Muscle of back (tissue), 11 donors: ENCODE results near the gene C17orf75. TPM values are rescaled to one million over a fixed set of nuclear protein-coding genes. Genes with fewer than 3 reads are reported as not detected.

ENCODE experiments used
- DNase-seq, 3 donors: peaks; one replicate each; pipeline versions ENCODE4 v3.0.0 to v3.0.0-alpha.2; 2013
- polyA plus RNA-seq, 10 donors: library from polyadenylated mRNA; unstranded; fragments of 120-200 nt; gene quantifications; one replicate each; pipeline ENCODE4 v1.2.1, GENCODE V29; 2013; ENCODE audit not compliant: insufficient read length in 10 of 10

C17orf75 gene
- polyA plus RNA-seq, 10 donors, result 15.6 to 28.2 (median 19.7) TPM

GRCh38 chr17:32279891-32280716, 61.9 kb downstream of the C17orf75 start:
- no peak for DNase-seq

GRCh38 chr17:32278815-32279214, 63.2 kb downstream of the C17orf75 start:
- DNase-seq, result no peak

Other genes starting within 250 kb of the C17orf75 start
- 10 to 100 TPM; 27.0 to 44.0 (median 35.7) TPM for gene RHOT1, start 199.7 kb downstream of the C17orf75 start, polyA plus RNA-seq
- 1 to 10 TPM; 1.1 to 3.2 (median 1.3) TPM for gene RHBDL3, start 76.3 kb downstream of the C17orf75 start, polyA plus RNA-seq
- 100 to 1,000 TPM in 8 of 10 donors, 10 to 100 TPM in 2; 90.7 to 165 (median 124) TPM for gene ZNF207, start 8.0 kb upstream of the C17orf75 start, polyA plus RNA-seq
- gene PSMD11, start 102.3 kb upstream of the C17orf75 start, polyA plus RNA-seq, result 10 to 100 TPM; 50.9 to 79.0 (median 66.2) TPM
- 10 to 100 TPM in 1 of 10 donors, 1 to 10 TPM in 9; 6.0 to 12.2 (median 8.3) TPM for gene CDK5R1, start 144.8 kb upstream of the C17orf75 start, polyA plus RNA-seq